Measurements from ENCODE around the gene MYNN. TPM values are rescaled to one million over a fixed set of nuclear protein-coding genes. Genes with fewer than 3 reads are reported as not detected.

The MYNN gene
- total RNA-seq, 4 donors from 2014 or later, result 6.5 to 19.1 (median 12.4) TPM

DNA sequence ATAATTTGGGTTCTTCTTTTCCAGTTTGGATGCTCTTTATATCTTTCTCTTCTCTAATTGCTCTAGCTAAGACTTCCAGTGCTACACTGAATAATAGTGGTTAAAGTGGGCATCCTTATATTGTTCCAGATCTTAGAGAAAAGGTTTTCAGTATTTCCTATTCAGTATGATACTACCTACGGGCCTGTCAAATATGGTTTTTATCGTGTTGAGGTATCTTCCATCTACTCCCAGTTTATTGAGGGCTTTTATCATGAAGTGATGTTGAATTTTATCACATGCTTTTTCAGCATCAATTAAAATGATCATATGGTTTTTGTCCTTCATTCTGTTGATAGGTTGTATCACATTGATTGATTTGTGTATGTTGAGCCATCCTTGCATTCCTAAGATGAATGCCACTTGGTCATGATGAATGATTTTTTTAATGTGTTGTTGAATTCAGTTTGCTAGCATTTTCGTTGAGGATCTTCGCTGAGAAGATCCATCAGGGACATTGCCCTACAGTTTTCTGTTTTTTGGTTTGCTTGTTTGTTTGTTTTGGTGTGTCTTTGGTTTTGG is 42.5 kb downstream of the MYNN start:
- no peak for DNase-seq
- intact Hi-C loops (cut with DNase I), result no loop called here
- Histone ChIP-seq H3K9me3 (peaks cover 0 to 11% (median 3%) of the 10 kb centered on the region in 3 donors), H3K4me3 (no peak overlapping the region), H3K36me3 (no peaks in the 10 kb centered on the region), H3K27me3 (peaks cover 0 to 17% (median 0%) of the 10 kb centered on the region in 4 donors), H3K4me1 (peaks cover 12 to 33% (median 13%) of the 10 kb centered on the region in 3 donors), H3K27ac (no peak overlapping the region)
- 90 to 92% methylated on average over 4 of the region's 4 CpGs for WGBS, 2 donors
- TF ChIP-seq, protein P1, sequence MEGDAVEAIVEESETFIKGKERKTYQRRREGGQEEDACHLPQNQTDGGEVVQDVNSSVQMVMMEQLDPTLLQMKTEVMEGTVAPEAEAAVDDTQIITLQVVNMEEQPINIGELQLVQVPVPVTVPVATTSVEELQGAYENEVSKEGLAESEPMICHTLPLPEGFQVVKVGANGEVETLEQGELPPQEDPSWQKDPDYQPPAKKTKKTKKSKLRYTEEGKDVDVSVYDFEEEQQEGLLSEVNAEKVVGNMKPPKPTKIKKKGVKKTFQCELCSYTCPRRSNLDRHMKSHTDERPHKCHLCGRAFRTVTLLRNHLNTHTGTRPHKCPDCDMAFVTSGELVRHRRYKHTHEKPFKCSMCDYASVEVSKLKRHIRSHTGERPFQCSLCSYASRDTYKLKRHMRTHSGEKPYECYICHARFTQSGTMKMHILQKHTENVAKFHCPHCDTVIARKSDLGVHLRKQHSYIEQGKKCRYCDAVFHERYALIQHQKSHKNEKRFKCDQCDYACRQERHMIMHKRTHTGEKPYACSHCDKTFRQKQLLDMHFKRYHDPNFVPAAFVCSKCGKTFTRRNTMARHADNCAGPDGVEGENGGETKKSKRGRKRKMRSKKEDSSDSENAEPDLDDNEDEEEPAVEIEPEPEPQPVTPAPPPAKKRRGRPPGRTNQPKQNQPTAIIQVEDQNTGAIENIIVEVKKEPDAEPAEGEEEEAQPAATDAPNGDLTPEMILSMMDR (IDR thresholded peaks at IDR 0.05), result no peak
- TF ChIP-seq POLR2A (IDR thresholded peaks at IDR 0.05), result no peak

GRCh38 chr3:169818316-169818715 is 45.1 kb downstream of the MYNN start:
- TF ChIP-seq POLR2A (IDR thresholded peaks at IDR 0.05), result no peak
- TF ChIP-seq, protein P1 (IDR thresholded peaks at IDR 0.05), result no peak
- H3K4me3 ChIP-seq, result no peak overlapping the region
- no peaks in the 10 kb centered on the region for H3K36me3 ChIP-seq
- H3K4me1 ChIP-seq, result peaks cover 0 to 8% (median 6%) of the 10 kb centered on the region in 3 donors
- H3K9me3 ChIP-seq, result peaks cover 0 to 11% (median 3%) of the 10 kb centered on the region in 3 donors
- DNase-seq, result no peak
- intact Hi-C loops (cut with DNase I), result no loop called here
- no peak overlapping the region for H3K27ac ChIP-seq
- WGBS, 2 donors, result 71 to 82% methylated on average over 2 of the region's 2 CpGs
- peaks cover 0 to 15% (median 0%) of the 10 kb centered on the region in 4 donors for H3K27me3 ChIP-seq

- TF ChIP-seq, protein P1 (IDR thresholded peaks at IDR 0.05), result no peak
- TF ChIP-seq POLR2A (IDR thresholded peaks at IDR 0.05), result no peak
- 92 to 94% methylated on average over 15 of the region's 15 CpGs for WGBS, 2 donors
- H3K27ac ChIP-seq, result no peak overlapping the region
- no peaks in the 10 kb centered on the region for H3K36me3 ChIP-seq
- intact Hi-C loops (cut with DNase I), result no loop called here
- H3K4me1 ChIP-seq, result no peaks in the 10 kb centered on the region
- H3K9me3 ChIP-seq, result no peaks in the 10 kb centered on the region
- peaks cover 0 to 15% (median 0%) of the 10 kb centered on the region in 4 donors for H3K27me3 ChIP-seq
- no peak overlapping the region for H3K4me3 ChIP-seq
- DNase-seq, result no peak
Measured at GRCh38 chr3:169822091-169822490, 48.9 kb downstream of the MYNN start.

- Histone ChIP-seq H3K27me3 (peaks cover 0 to 15% (median 0%) of the 10 kb centered on the region in 4 donors), H3K9me3 (no peaks in the 10 kb centered on the region), H3K36me3 (no peaks in the 10 kb centered on the region), H3K4me1 (no peaks in the 10 kb centered on the region), H3K4me3 (no peak overlapping the region), H3K27ac (no peak overlapping the region)
- no peak for DNase-seq
- TF ChIP-seq, protein P1 (IDR thresholded peaks at IDR 0.05), result no peak
- TF ChIP-seq POLR2A (IDR thresholded peaks at IDR 0.05), result no peak
- 92 to 98% methylated on average over 6 to 19 of the region's 20 CpGs for WGBS, 2 donors
- intact Hi-C loops (cut with DNase I), result no loop called here
Measured at GRCh38 chr3:169822540-169822939, 49.3 kb downstream of the MYNN start.

GRCh38 chr3:169822983-169823382 is 49.8 kb downstream of the MYNN start:
- Histone ChIP-seq H3K27me3 (peaks cover 0 to 12% (median 0%) of the 10 kb centered on the region in 4 donors), H3K36me3 (no peaks in the 10 kb centered on the region), H3K27ac (no peak overlapping the region), H3K9me3 (no peaks in the 10 kb centered on the region), H3K4me1 (no peaks in the 10 kb centered on the region), H3K4me3 (no peak overlapping the region)
- TF ChIP-seq, protein P1 (IDR thresholded peaks at IDR 0.05), result no peak
- TF ChIP-seq POLR2A (IDR thresholded peaks at IDR 0.05), result no peak
- intact Hi-C loops (cut with DNase I), result no loop called here
- 68 to 69% methylated on average over 6 of the region's 6 CpGs for WGBS, 2 donors
- no peak for DNase-seq

Measured in esophagus squamous epithelium (tissue), 5 donors.